GM23338 (cell line): Measurements from ENCODE around the gene MCRIP1.

ENCODE experiments used
- ZNF331 ChIP-seq: fragments of 250-450 bp; sonication (Bioruptor Pico); IDR thresholded peaks from 2 replicates; pipeline ENCODE4 v1.5.0; 2020; ENCODE audit warnings: low read depth, mild to moderate bottlenecking, moderate library complexity
- TF ChIP-seq, protein P1 (sequence below), 2 experiments: fragments of 200-600 bp in 1 of 2; sonication (generic) in 1 of 2; conservative IDR thresholded peaks; 2 replicates each; pipeline versions ENCODE4 v1.5.1 to v1.6.1; 2016 to 2017; ENCODE audit warnings: antibody characterized with exemption in 2 of 2, low read depth in 2 of 2, mild to moderate bottlenecking in 2 of 2, moderate library complexity in 1 of 2

DNA sequence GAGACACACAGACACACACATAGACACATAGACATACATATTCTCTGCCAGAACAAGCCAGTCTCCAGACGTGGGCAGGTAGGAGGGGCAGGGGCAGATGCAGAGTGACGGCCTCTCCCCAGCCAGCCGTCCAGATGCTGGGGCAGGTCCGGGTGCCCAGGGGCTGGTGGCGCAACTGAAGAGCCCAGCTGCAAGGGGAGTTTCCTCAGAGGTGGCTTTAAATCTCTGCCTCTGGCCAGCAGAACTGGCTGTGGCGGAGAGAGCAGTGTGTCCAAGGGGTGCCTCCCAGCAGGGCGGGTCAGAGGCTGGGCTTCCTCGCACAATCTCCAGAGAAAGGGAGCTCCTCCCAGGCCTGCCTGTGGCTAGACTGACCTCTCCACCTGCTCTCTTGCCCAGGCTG is 38.6 kb downstream of the MCRIP1 start:
- TF ChIP-seq, protein P1, sequence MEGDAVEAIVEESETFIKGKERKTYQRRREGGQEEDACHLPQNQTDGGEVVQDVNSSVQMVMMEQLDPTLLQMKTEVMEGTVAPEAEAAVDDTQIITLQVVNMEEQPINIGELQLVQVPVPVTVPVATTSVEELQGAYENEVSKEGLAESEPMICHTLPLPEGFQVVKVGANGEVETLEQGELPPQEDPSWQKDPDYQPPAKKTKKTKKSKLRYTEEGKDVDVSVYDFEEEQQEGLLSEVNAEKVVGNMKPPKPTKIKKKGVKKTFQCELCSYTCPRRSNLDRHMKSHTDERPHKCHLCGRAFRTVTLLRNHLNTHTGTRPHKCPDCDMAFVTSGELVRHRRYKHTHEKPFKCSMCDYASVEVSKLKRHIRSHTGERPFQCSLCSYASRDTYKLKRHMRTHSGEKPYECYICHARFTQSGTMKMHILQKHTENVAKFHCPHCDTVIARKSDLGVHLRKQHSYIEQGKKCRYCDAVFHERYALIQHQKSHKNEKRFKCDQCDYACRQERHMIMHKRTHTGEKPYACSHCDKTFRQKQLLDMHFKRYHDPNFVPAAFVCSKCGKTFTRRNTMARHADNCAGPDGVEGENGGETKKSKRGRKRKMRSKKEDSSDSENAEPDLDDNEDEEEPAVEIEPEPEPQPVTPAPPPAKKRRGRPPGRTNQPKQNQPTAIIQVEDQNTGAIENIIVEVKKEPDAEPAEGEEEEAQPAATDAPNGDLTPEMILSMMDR (conservative IDR thresholded peaks at IDR 0.05; ENCODE audit: low read depth in 2 of 2) = no peak
- no peak for TF ChIP-seq ZNF331 (CRISPR knock-in tag)
